ENCODE data around the gene ARID5A. TPM values are rescaled to one million over a fixed set of nuclear protein-coding genes. Genes with fewer than 3 reads are reported as not detected.

Gene ARID5A
- total RNA-seq, 1 experiment from 2014 or later, result 3.3 TPM

GRCh38 chr2:96512341-96512740 lies 24.2 kb upstream of the ARID5A start:
- Histone ChIP-seq H3K36me3 (ENCODE audit: control insufficient read depth, insufficient read depth, low read length) (no peaks in the 10 kb centered on the region), H3K4me3 (ENCODE audit: low read depth, low read length) (no peak overlapping the region), H3K27me3 (replicated peaks; ENCODE audit: control insufficient read depth, insufficient read depth, low read length) (no peaks in the 10 kb centered on the region), H3K9me3 (peaks cover 5% of the 10 kb centered on the region; the same call in 1 of the 2 replicates), H3K4me1 (peaks cover 5% of the 10 kb centered on the region)
- no peak overlapping the region for H3K4me3 Mint-ChIP-seq (ENCODE audit: unreplicated experiment)
- ChIA-PET POLR2A (no interaction called here), CTCF (interaction anchor here (1.6 kb wide), 1 partner anchor 105 kb away, joined by 6 read pairs; no protein-coding TSS in a partner anchor)
- peaks cover 8% of the 10 kb centered on the region for H3K36me3 Mint-ChIP-seq (ENCODE audit: insufficient read depth, unreplicated experiment)
- no TSS peak for BruUV-seq (replicated peaks)
- H3K9me3 Mint-ChIP-seq (ENCODE audit: unreplicated experiment), result peaks cover 14% of the 10 kb centered on the region
- peaks cover 8% of the 10 kb centered on the region for H3K4me1 Mint-ChIP-seq (ENCODE audit: low read depth, unreplicated experiment)
- H3K27ac Mint-ChIP-seq (ENCODE audit: unreplicated experiment), result no peak overlapping the region
- intact Hi-C loops (cut with micrococcal nuclease; ENCODE audit: unreplicated experiment), result no loop called here
- no peak for DNase-seq
- H3K27me3 Mint-ChIP-seq (ENCODE audit: insufficient read depth, unreplicated experiment), result peaks cover 3% of the 10 kb centered on the region
- no peak for TF ChIP-seq CTCF (IDR thresholded peaks at IDR 0.05; ENCODE audit: insufficient read depth in 1 of 2, low read depth in 1 of 2, low read length in 1 of 2, severe bottlenecking in 1 of 2, unreplicated experiment in 1 of 2)

GRCh38 chr2:96514521-96514920 lies 22.0 kb upstream of the ARID5A start:
- Mint-ChIP-seq H3K27ac (ENCODE audit: unreplicated experiment) (no peak overlapping the region), H3K4me1 (ENCODE audit: low read depth, unreplicated experiment) (peaks cover under 1% of the 10 kb centered on the region), H3K27me3 (ENCODE audit: insufficient read depth, unreplicated experiment) (peaks cover 3% of the 10 kb centered on the region), H3K4me3 (ENCODE audit: unreplicated experiment) (no peak overlapping the region), H3K36me3 (ENCODE audit: insufficient read depth, unreplicated experiment) (no peaks in the 10 kb centered on the region), H3K9me3 (ENCODE audit: unreplicated experiment) (peaks cover 21% of the 10 kb centered on the region)
- no peak for DNase-seq
- no peaks in the 10 kb centered on the region for H3K4me1 ChIP-seq
- intact Hi-C loops (cut with micrococcal nuclease; ENCODE audit: unreplicated experiment), result no loop called here
- peaks cover 7% of the 10 kb centered on the region; the same call in 1 of the 2 replicates for H3K9me3 ChIP-seq
- H3K4me3 ChIP-seq (ENCODE audit: low read depth, low read length), result no peak overlapping the region
- POLR2A ChIA-PET, result no interaction called here
- BruUV-seq (replicated peaks), result no TSS peak
- CTCF ChIA-PET, result no interaction called here
- no peaks in the 10 kb centered on the region for H3K27me3 ChIP-seq (replicated peaks; ENCODE audit: control insufficient read depth, insufficient read depth, low read length)
- no peaks in the 10 kb centered on the region for H3K36me3 ChIP-seq (ENCODE audit: control insufficient read depth, insufficient read depth, low read length)
- no peak for TF ChIP-seq CTCF (IDR thresholded peaks at IDR 0.05; ENCODE audit: insufficient read depth in 1 of 2, low read depth in 1 of 2, low read length in 1 of 2, severe bottlenecking in 1 of 2, unreplicated experiment in 1 of 2)

- ChIA-PET CTCF (interaction anchor here (0.6 kb wide), 1 partner anchor 108 kb away, joined by 3 read pairs; no protein-coding TSS in a partner anchor), POLR2A (no interaction called here)
- H3K4me3 ChIP-seq (ENCODE audit: low read depth, low read length), result no peak overlapping the region
- DNase-seq, result no peak
- intact Hi-C loops (cut with micrococcal nuclease; ENCODE audit: unreplicated experiment), result no loop called here
- no peak overlapping the region for H3K4me3 Mint-ChIP-seq (ENCODE audit: unreplicated experiment)
- no peaks in the 10 kb centered on the region for H3K4me1 Mint-ChIP-seq (ENCODE audit: low read depth, unreplicated experiment)
- no TSS peak for BruUV-seq (replicated peaks)
- H3K36me3 ChIP-seq (ENCODE audit: control insufficient read depth, insufficient read depth, low read length), result no peaks in the 10 kb centered on the region
- no peaks in the 10 kb centered on the region for H3K27me3 Mint-ChIP-seq (ENCODE audit: insufficient read depth, unreplicated experiment)
- no peaks in the 10 kb centered on the region for H3K4me1 ChIP-seq
- peaks cover 21% of the 10 kb centered on the region for H3K9me3 Mint-ChIP-seq (ENCODE audit: unreplicated experiment)
- H3K36me3 Mint-ChIP-seq (ENCODE audit: insufficient read depth, unreplicated experiment), result no peaks in the 10 kb centered on the region
- no peak for TF ChIP-seq CTCF (IDR thresholded peaks at IDR 0.05; ENCODE audit: insufficient read depth in 1 of 2, low read depth in 1 of 2, low read length in 1 of 2, severe bottlenecking in 1 of 2, unreplicated experiment in 1 of 2)
- H3K27ac Mint-ChIP-seq (ENCODE audit: unreplicated experiment), result no peak overlapping the region
- H3K27me3 ChIP-seq (replicated peaks; ENCODE audit: control insufficient read depth, insufficient read depth, low read length), result no peaks in the 10 kb centered on the region
- peaks cover 7% of the 10 kb centered on the region; the same call in 1 of the 2 replicates for H3K9me3 ChIP-seq
Observed at GRCh38 chr2:96517079-96517478, 19.5 kb upstream of the ARID5A start.
